Neural cell (in vitro differentiated cells): ENCODE data around the gene PEAK3.

Experiments used
- CTCF ChIP-seq: fragments of 450-650 bp; IDR thresholded peaks from 2 replicates; pipeline ENCODE4 v1.5.1; 2014; ENCODE audit warnings: antibody characterized with exemption, mild to moderate bottlenecking, moderate library complexity; ENCODE audit not compliant: poor library complexity, severe bottlenecking
- EP300 ChIP-seq: fragments of 450-650 bp; conservative IDR thresholded peaks from 2 replicates; pipeline ENCODE4 v1.6.1; 2014; ENCODE audit warnings: antibody characterized with exemption, mild to moderate bottlenecking, moderate library complexity; ENCODE audit not compliant: poor library complexity, severe bottlenecking
- MXI1 ChIP-seq: fragments of 450-650 bp; conservative IDR thresholded peaks from 2 replicates; pipeline ENCODE4 v1.6.1; 2014; ENCODE audit warnings: antibody characterized with exemption, mild to moderate bottlenecking; ENCODE audit not compliant: poor library complexity, severe bottlenecking
- POLR2AphosphoS5 ChIP-seq: IDR thresholded peaks from 2 replicates; pipeline ENCODE4 v1.6.1; 2012

GRCh38 chr19:2302319-2303210, 20.6 kb upstream of the PEAK3 start:
- no peak for TF ChIP-seq CTCF
- no peak for TF ChIP-seq EP300
- TF ChIP-seq MXI1: no peak
- no peak for TF ChIP-seq POLR2AphosphoS5
